ENCODE measurements around the gene WIPF3. TPM values are rescaled to one million over a fixed set of nuclear protein-coding genes. Genes with fewer than 3 reads are reported as not detected.

The WIPF3 gene
- total RNA-seq, 2 donors from 2014 or later = 5.2 to 7.2 TPM

DNA sequence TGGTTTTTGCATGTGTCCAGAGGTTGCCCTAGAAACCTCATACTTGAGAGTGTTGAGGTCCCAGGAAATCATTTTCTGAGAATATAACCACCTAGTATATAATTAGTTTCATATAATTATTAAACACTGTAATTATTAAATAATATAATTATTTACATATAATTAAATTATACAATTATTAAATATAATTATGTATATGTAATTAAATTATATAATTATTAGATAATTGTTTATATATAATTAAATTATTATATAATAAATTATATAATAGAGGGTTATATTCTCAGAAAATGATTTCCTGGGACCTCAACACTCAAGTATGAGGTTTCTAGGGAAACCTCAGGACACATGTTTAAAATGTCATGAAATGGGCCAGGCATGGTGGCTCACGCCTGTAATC is 155.7 kb downstream of the WIPF3 start:
- no peak overlapping the region for H3K4me3 ChIP-seq (ENCODE audit: low read length)
- no peak overlapping the region for H3K9ac ChIP-seq (ENCODE audit: extremely low read depth, low read length, poor library complexity, severe bottlenecking)
- Mint-ChIP-seq H3K27me3 (ENCODE audit: insufficient read depth) (no peaks in the 10 kb centered on the region), H3K4me1 (peaks cover 29% of the 10 kb centered on the region), H3K27ac (no peak overlapping the region), H3K4me3 (no peak overlapping the region), H3K9me3 (peaks cover 3% of the 10 kb centered on the region), H3K36me3 (ENCODE audit: low read depth) (peaks cover 56% of the 10 kb centered on the region)
- WGBS, 2 experiments (ENCODE audit: insufficient coverage in 1 of 2, insufficient read length in 1 of 2) = 94 to 96% methylated on average over 1 of the region's 1 CpG
- H3K36me3 ChIP-seq (ENCODE audit: control insufficient read depth, insufficient read depth, low read length) = peaks cover 68% of the 10 kb centered on the region
- H3K27ac ChIP-seq (ENCODE audit: low read depth, low read length) = no peak overlapping the region
- no peaks in the 10 kb centered on the region for H3K9me3 ChIP-seq (ENCODE audit: control insufficient read depth, low read length)
- DNase-seq = no peak
- H3K4me1 ChIP-seq (ENCODE audit: control insufficient read depth, insufficient read depth, low read length) = no peaks in the 10 kb centered on the region
- TF ChIP-seq, protein P1, sequence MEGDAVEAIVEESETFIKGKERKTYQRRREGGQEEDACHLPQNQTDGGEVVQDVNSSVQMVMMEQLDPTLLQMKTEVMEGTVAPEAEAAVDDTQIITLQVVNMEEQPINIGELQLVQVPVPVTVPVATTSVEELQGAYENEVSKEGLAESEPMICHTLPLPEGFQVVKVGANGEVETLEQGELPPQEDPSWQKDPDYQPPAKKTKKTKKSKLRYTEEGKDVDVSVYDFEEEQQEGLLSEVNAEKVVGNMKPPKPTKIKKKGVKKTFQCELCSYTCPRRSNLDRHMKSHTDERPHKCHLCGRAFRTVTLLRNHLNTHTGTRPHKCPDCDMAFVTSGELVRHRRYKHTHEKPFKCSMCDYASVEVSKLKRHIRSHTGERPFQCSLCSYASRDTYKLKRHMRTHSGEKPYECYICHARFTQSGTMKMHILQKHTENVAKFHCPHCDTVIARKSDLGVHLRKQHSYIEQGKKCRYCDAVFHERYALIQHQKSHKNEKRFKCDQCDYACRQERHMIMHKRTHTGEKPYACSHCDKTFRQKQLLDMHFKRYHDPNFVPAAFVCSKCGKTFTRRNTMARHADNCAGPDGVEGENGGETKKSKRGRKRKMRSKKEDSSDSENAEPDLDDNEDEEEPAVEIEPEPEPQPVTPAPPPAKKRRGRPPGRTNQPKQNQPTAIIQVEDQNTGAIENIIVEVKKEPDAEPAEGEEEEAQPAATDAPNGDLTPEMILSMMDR (conservative IDR thresholded peaks at IDR 0.05) = no peak
- no peaks in the 10 kb centered on the region for H3K27me3 ChIP-seq (ENCODE audit: control insufficient read depth, insufficient read depth, low read length, poor library complexity, severe bottlenecking)

DNA sequence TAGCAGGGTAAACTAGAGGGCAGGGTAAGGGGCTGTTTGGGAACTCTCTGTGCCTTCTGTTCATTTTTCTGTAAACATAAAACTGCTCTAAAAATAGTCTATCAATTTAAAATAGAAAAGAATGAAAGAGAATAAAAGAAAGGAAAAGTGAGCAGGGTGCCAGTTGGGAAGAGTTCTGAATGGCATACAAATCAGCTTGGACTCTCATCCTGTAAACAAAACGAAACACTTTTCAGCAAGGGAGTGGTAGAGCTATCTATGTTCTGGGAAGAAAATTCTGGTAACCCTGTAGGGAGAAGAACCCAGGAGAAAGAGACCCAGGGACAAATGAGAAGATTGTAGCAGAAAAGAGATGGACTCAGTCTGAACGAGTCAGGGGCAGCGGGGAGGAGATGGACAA is 158.7 kb downstream of the WIPF3 start:
- no peak overlapping the region for H3K4me3 ChIP-seq (ENCODE audit: low read length)
- WGBS, 2 experiments (ENCODE audit: insufficient coverage in 1 of 2, insufficient read length in 1 of 2) = 88 to 94% methylated on average over 3 of the region's 3 CpGs
- Mint-ChIP-seq H3K27me3 (ENCODE audit: insufficient read depth) (no peaks in the 10 kb centered on the region), H3K27ac (no peak overlapping the region), H3K36me3 (ENCODE audit: low read depth) (peaks cover 68% of the 10 kb centered on the region), H3K4me1 (peaks cover 11% of the 10 kb centered on the region), H3K4me3 (no peak overlapping the region), H3K9me3 (peaks cover 3% of the 10 kb centered on the region)
- peaks cover 66% of the 10 kb centered on the region for H3K36me3 ChIP-seq (ENCODE audit: control insufficient read depth, insufficient read depth, low read length)
- no peak overlapping the region for H3K9ac ChIP-seq (ENCODE audit: extremely low read depth, low read length, poor library complexity, severe bottlenecking)
- peaks cover 7% of the 10 kb centered on the region for H3K9me3 ChIP-seq (ENCODE audit: control insufficient read depth, low read length)
- DNase-seq = no peak
- no peak overlapping the region for H3K27ac ChIP-seq (ENCODE audit: low read depth, low read length)
- no peaks in the 10 kb centered on the region for H3K27me3 ChIP-seq (ENCODE audit: control insufficient read depth, insufficient read depth, low read length, poor library complexity, severe bottlenecking)
- H3K4me1 ChIP-seq (ENCODE audit: control insufficient read depth, insufficient read depth, low read length) = no peaks in the 10 kb centered on the region
- TF ChIP-seq, protein P1 (conservative IDR thresholded peaks at IDR 0.05) = no peak

Other genes starting within 250 kb of the WIPF3 start
- gene PRR15, start 242.7 kb upstream of the WIPF3 start, total RNA-seq = 1 to 10 TPM; 2.7 to 3.7 TPM
- 100 to 1,000 TPM; 110 to 112 TPM for gene SCRN1, start 183.3 kb downstream of the WIPF3 start, total RNA-seq
- 10 to 100 TPM; 15.1 to 24.8 TPM for gene FKBP14, start 220.2 kb downstream of the WIPF3 start, total RNA-seq
- gene PLEKHA8, start 221.9 kb downstream of the WIPF3 start, total RNA-seq = 10 to 100 TPM; 37.7 to 42.2 TPM

All from endodermal cell (in vitro differentiated cells).